PC-3 (cell line): ENCODE results near the gene OR10H5. TPM values are rescaled to one million over a fixed set of nuclear protein-coding genes. Genes with fewer than 3 reads are reported as not detected.
"Not testable (repeated sequence)": the region's sequence is repeated elsewhere in the genome, so short reads cannot be mapped to it uniquely, and the experiment has no call there.

ENCODE experiments used
- ATAC-seq: fragments of 200-7000 bp; cut with Tn5 transposase; 2 replicates; pipeline ENCODE4 v1.9.1; 2020; ENCODE audit warnings: mild to moderate bottlenecking, moderate library complexity
- BruUV-seq: library from RNA; stranded (reverse); fragments of 400-500 nt; replicated peaks from 2 replicates; lab custom pipeline; 2021; lab: Mats Ljungman, UMichigan
- CTCF ChIA-PET: fragments of 300-600 bp; sonication (Branson Sonifier 250); formaldehyde crosslinking; loops from one replicate; lab custom pipeline; 2022; ENCODE audit warnings: antibody characterized with exemption; lab: Charles Lee
- POLR2A ChIA-PET: fragments of 300-600 bp; sonication (Branson Sonifier 250); formaldehyde crosslinking; loops from one replicate; lab custom pipeline; 2022; ENCODE audit warnings: antibody characterized with exemption; ENCODE audit not compliant: unreplicated experiment; lab: Charles Lee
- DNase-seq: peaks from one replicate; pipeline ENCODE4 v3.0.0-alpha.2; 2015
- H2AFZ ChIP-seq: fragments of 300-600 bp; sonication (generic); 2 replicates; pipeline ENCODE4 v1.6.0; 2016; ENCODE audit warnings: antibody characterized with exemption, low read length
- H3F3A ChIP-seq: fragments of 300-600 bp; sonication (generic); one replicate; pipeline ENCODE4 v1.6.0; 2017; ENCODE audit warnings: antibody characterized with exemption, low read length, control low read depth, mild to moderate bottlenecking; ENCODE audit not compliant: unreplicated experiment
- H3K27ac ChIP-seq: fragments of 300-600 bp; sonication (generic); 2 replicates; pipeline ENCODE4 v1.5.1; 2016; ENCODE audit warnings: mild to moderate bottlenecking, low read length
- H3K27me3 ChIP-seq: fragments of 300-600 bp; sonication (generic); 2 replicates; pipeline ENCODE4 v1.6.1; 2016; ENCODE audit warnings: low read length, mixed read lengths
- H3K36me3 ChIP-seq: fragments of 300-600 bp; sonication (generic); 2 replicates; pipeline ENCODE4 v1.6.1; 2016; ENCODE audit warnings: low read depth, mixed run types, low read length, mixed read lengths
- H3K4me1 ChIP-seq: fragments of 300-600 bp; sonication (generic); 2 replicates; pipeline ENCODE4 v1.5.1; 2016; ENCODE audit warnings: low read length; ENCODE audit not compliant: insufficient read depth
- H3K4me2 ChIP-seq: fragments of 300-600 bp; sonication (generic); 2 replicates; pipeline ENCODE4 v1.6.0; 2016; ENCODE audit warnings: low read length
- H3K4me3 ChIP-seq: fragments of 300-600 bp; sonication (generic); 2 replicates; pipeline ENCODE4 v1.5.1; 2016; ENCODE audit warnings: mild to moderate bottlenecking, low read length, mixed read lengths
- H3K79me2 ChIP-seq: fragments of 300-600 bp; sonication (generic); 2 replicates; pipeline ENCODE4 v1.6.1; 2017; ENCODE audit warnings: low read length, mixed read lengths
- H3K9ac ChIP-seq: fragments of 300-600 bp; sonication (generic); 2 replicates; pipeline ENCODE4 v1.6.0; 2016; ENCODE audit warnings: mild to moderate bottlenecking, low read length
- H3K9me2 ChIP-seq: fragments of 300-600 bp; sonication (generic); replicated peaks from 2 replicates; pipeline ENCODE4 v1.6.1; 2016; ENCODE audit warnings: mixed run types, low read length, mixed read lengths
- H3K9me3 ChIP-seq: fragments of 300-600 bp; sonication (generic); 2 replicates; pipeline ENCODE4 v1.6.1; 2016; ENCODE audit warnings: low read length, mixed read lengths
- H4K20me1 ChIP-seq: fragments of 300-600 bp; sonication (generic); 2 replicates; pipeline ENCODE4 v1.6.1; 2016; ENCODE audit warnings: low read length, mixed read lengths
- EZH2 ChIP-seq: fragments of 300-600 bp; sonication (generic); IDR thresholded peaks from one replicate; pipeline ENCODE4 v1.6.1; 2017; ENCODE audit warnings: antibody characterized with exemption, mild to moderate bottlenecking, low read length; ENCODE audit not compliant: unreplicated experiment
- EZH2phosphoT487 ChIP-seq: fragments of 300-600 bp; sonication (generic); IDR thresholded peaks from 2 replicates; pipeline ENCODE4 v1.6.1; 2018; ENCODE audit warnings: mild to moderate bottlenecking, antibody characterized with exemption, low read length, borderline replicate concordance
- intact Hi-C: fragments of 100-400 bp; cut with micrococcal nuclease; formaldehyde crosslinking; loops from 2 replicates; pipeline ENCODE4 v1.9.0; 2023
- total RNA-seq: library from RNA; depleted of rRNA; stranded (reverse); fragments of >200 nt; gene quantifications from 2 replicates; pipeline ENCODE4 v1.2.3, GENCODE V29; 2014
- TF ChIP-seq, protein P1 (sequence below): fragments of 300-600 bp; sonication (generic); conservative IDR thresholded peaks from 2 replicates; pipeline ENCODE4 v1.5.1; 2017; ENCODE audit warnings: antibody characterized with exemption, low read depth, mild to moderate bottlenecking, low read length

The OR10H5 gene
- total RNA-seq, 1 experiment from 2014 or later: not detected

GRCh38 chr19:15835565-15836329 lies 48.3 kb downstream of the OR10H5 start:
- intact Hi-C loops, H4K20me1 ChIP-seq, POLR2A ChIA-PET, H3K9me3 ChIP-seq, CTCF ChIA-PET, H3K36me3 ChIP-seq, BruUV-seq, H3F3A ChIP-seq, H3K79me2 ChIP-seq, H3K27me3 ChIP-seq, H3K9me2 ChIP-seq, ATAC-seq: not testable (repeated sequence)
- peak overlapping the region; percentile 100 for H3K4me2 ChIP-seq
- peak; percentile 54 for DNase-seq
- peak overlapping the region; percentile 92 for H2AFZ ChIP-seq
- peaks cover 25% of the 10 kb centered on the region for H3K4me1 ChIP-seq
- H3K9ac ChIP-seq: peak overlapping the region; percentile 97
- H3K4me3 ChIP-seq: peak overlapping the region; percentile 72
- H3K27ac ChIP-seq: peak overlapping the region; percentile 97

DNA sequence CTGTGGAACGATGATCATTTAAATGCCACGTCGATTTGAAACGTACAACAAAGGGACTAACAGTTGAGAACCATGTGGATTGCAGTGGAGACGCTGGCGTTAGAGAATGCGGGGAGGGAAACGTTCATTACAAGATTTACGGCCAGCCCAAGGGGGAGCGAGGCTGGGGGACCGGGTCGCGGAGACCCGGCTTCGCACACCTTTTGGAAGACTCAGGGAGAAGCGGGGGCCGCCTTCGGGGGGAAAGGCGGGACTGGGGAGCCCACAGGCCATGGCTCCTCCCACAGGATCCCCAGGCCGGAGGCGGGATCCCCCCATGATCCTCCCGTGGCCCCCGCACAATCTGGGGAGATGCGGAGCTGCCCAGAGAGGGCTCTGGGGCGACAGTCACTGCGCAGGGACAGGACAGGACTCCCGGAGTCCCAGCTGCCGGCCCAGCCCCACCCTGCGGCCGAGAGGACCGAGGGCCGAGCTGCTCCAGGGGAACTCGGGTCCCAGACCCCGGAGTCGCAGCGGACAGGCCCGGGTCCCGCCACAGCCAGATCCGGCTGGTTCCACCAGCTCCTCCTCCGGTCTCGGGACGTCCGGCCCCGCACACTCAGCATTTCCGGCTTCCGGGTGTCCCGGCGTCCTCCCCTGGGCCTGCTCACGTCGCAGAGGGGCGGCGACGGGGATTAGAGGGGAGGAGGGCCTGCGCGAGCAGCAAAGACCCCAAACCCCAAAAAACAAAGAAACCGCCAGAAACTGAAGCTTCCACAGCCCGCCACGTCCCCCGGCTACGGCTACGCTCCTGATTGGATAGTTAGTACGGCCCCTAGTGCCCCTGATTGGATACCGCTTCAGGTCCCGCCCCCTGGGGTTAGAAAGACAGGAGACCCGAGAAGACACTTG lies 49.1 kb downstream of the OR10H5 start:
- peak overlapping the region; percentile 72 for H3K4me3 ChIP-seq
- no peaks in the 10 kb centered on the region for H3K9me3 ChIP-seq
- no peaks in the 10 kb centered on the region for H3K27me3 ChIP-seq
- H3K27ac ChIP-seq: peak overlapping the region; percentile 97
- peak; percentile 95 for ATAC-seq
- no peaks in the 10 kb centered on the region for H3K9me2 ChIP-seq
- H4K20me1 ChIP-seq: no peaks in the 10 kb centered on the region
- H3F3A ChIP-seq: no peaks in the 10 kb centered on the region
- intact Hi-C loops: no loop called here
- H3K4me1 ChIP-seq: peaks cover 25% of the 10 kb centered on the region
- TF ChIP-seq EZH2phosphoT487 (no peak), EZH2 (no peak)
- TF ChIP-seq, protein P1, sequence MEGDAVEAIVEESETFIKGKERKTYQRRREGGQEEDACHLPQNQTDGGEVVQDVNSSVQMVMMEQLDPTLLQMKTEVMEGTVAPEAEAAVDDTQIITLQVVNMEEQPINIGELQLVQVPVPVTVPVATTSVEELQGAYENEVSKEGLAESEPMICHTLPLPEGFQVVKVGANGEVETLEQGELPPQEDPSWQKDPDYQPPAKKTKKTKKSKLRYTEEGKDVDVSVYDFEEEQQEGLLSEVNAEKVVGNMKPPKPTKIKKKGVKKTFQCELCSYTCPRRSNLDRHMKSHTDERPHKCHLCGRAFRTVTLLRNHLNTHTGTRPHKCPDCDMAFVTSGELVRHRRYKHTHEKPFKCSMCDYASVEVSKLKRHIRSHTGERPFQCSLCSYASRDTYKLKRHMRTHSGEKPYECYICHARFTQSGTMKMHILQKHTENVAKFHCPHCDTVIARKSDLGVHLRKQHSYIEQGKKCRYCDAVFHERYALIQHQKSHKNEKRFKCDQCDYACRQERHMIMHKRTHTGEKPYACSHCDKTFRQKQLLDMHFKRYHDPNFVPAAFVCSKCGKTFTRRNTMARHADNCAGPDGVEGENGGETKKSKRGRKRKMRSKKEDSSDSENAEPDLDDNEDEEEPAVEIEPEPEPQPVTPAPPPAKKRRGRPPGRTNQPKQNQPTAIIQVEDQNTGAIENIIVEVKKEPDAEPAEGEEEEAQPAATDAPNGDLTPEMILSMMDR: no peak
- CTCF ChIA-PET: no interaction called here
- peak overlapping the region; percentile 100 for H3K4me2 ChIP-seq
- H3K36me3 ChIP-seq: no peaks in the 10 kb centered on the region
- peak; percentile 96 for DNase-seq
- peak overlapping the region; percentile 92 for H2AFZ ChIP-seq
- H3K79me2 ChIP-seq: no peaks in the 10 kb centered on the region
- POLR2A ChIA-PET: interaction anchor here (0.7 to 1.1 kb wide), 2 partner anchors 307 to 499 kb away, joined by 3 to 4 read pairs; partner anchors contain the start of gene HSH2D
- H3K9ac ChIP-seq: peak overlapping the region; percentile 97
- TSS peak; percentile 89 for BruUV-seq

- TSS peak; percentile 97 for BruUV-seq
- ATAC-seq: peak; percentile 34
- no peaks in the 10 kb centered on the region for H3K9me3 ChIP-seq
- POLR2A ChIA-PET: interaction anchor here (0.8 to 1.1 kb wide), 2 partner anchors 97 to 306 kb away, joined by 3 to 4 read pairs; partner anchors contain the start of genes CYP4F11 and HSH2D
- peak overlapping the region; percentile 92 for H2AFZ ChIP-seq
- no peaks in the 10 kb centered on the region for H3K36me3 ChIP-seq
- no peaks in the 10 kb centered on the region for H3K9me2 ChIP-seq
- intact Hi-C loops: no loop called here
- CTCF ChIA-PET: no interaction called here
- H3K27me3 ChIP-seq: no peaks in the 10 kb centered on the region
- no peaks in the 10 kb centered on the region for H3K79me2 ChIP-seq
- DNase-seq: peak; percentile 82
- H3K4me1 ChIP-seq: peaks cover 25% of the 10 kb centered on the region
- TF ChIP-seq EZH2phosphoT487 (no peak), EZH2 (no peak)
- TF ChIP-seq, protein P1: no peak
- peak overlapping the region; percentile 97 for H3K9ac ChIP-seq
- no peaks in the 10 kb centered on the region for H3F3A ChIP-seq
- no peaks in the 10 kb centered on the region for H4K20me1 ChIP-seq
- H3K4me2 ChIP-seq: peak overlapping the region; percentile 100
- peak overlapping the region; percentile 97 for H3K27ac ChIP-seq
- peak overlapping the region; percentile 72 for H3K4me3 ChIP-seq
Observed at GRCh38 chr19:15837221-15837731, 49.8 kb downstream of the OR10H5 start.
